GM12878 (cell line): ENCODE data around the gene GGCT. TPM values are rescaled to one million over a fixed set of nuclear protein-coding genes. Genes with fewer than 3 reads are reported as not detected.

Experiments used
- ATAC-seq: fragments of 200-7000 bp; cut with Tn5 transposase; 3 replicates; pipeline ENCODE4 v1.9.1; 2020; ENCODE audit warnings: mild to moderate bottlenecking, moderate library complexity
- BruUV-seq: library from RNA; stranded (reverse); fragments of 400-500 nt; replicated peaks from 2 replicates; lab custom pipeline; 2021; lab: Mats Ljungman, UMichigan
- CTCF ChIA-PET: fragments of 300-600 bp; sonication (Branson Sonifier 250); formaldehyde crosslinking; extraction: SDS; loops from one replicate; lab custom pipeline; 2021; ENCODE audit warnings: inconsistent platforms; lab: Yijun Ruan, JAX
- POLR2A ChIA-PET: fragments of 350-600 bp; formaldehyde crosslinking; extraction: SDS; loops from one replicate; lab custom pipeline; 2021; ENCODE audit warnings: inconsistent platforms; lab: Charles Lee
- RAD21 ChIA-PET: fragments of 300-600 bp; sonication (Branson Sonifier 250); formaldehyde crosslinking; loops from one replicate; lab custom pipeline; 2023; ENCODE audit warnings: antibody characterized with exemption; ENCODE audit not compliant: unreplicated experiment; lab: Charles Lee
- SMC1A ChIA-PET: fragments of 300-600 bp; sonication (Branson Sonifier 250); formaldehyde crosslinking; loops from one replicate; lab custom pipeline; 2023; ENCODE audit not compliant: unreplicated experiment, uncharacterized antibody; lab: Charles Lee
- DNase-seq: peaks from one replicate; pipeline ENCODE4 v3.0.0-alpha.2; 2011; ENCODE audit warnings: low read depth, low spot score
- FAIRE-seq: peaks from 3 replicates; lab custom pipeline; 2011; peaks lifted over from hg19 to GRCh38; lab: Jason Lieb, UNC
- H2AFZ ChIP-seq: 2 replicates; pipeline ENCODE4 v1.6.0; 2011; ENCODE audit warnings: low read depth, low read length, control low read depth; ENCODE audit not compliant: control insufficient read depth
- H3K27ac ChIP-seq: 2 replicates; pipeline ENCODE4 v1.5.1; 2011; ENCODE audit warnings: control low read depth; ENCODE audit not compliant: control insufficient read depth, insufficient read depth
- H3K27me3 ChIP-seq, 2 experiments: replicated peaks in 1 of 2; 2 replicates each; pipeline versions ENCODE4 v1.6.0 to v1.6.1; 2011; ENCODE audit warnings: low read length in 1 of 2; ENCODE audit not compliant: control insufficient read depth in 2 of 2, insufficient read depth in 2 of 2
- H3K36me3 ChIP-seq, 2 experiments: 2 replicates each; pipeline ENCODE4 v1.5.1; 2011; ENCODE audit warnings: low read length in 1 of 2; ENCODE audit not compliant: control insufficient read depth in 2 of 2, insufficient read depth in 2 of 2
- H3K4me1 ChIP-seq: 2 replicates; pipeline ENCODE4 v1.6.1; 2011; ENCODE audit warnings: mild to moderate bottlenecking, low read length, moderate library complexity, mixed read lengths; ENCODE audit not compliant: control insufficient read depth, insufficient read depth
- H3K4me2 ChIP-seq: 2 replicates; pipeline ENCODE4 v1.6.0; 2011; ENCODE audit warnings: control low read depth; ENCODE audit not compliant: control insufficient read depth, insufficient read depth
- H3K4me3 ChIP-seq: fragments of 200-600 bp; sonication (generic); 2 replicates; pipeline ENCODE4 v1.5.1; 2016
- H3K79me2 ChIP-seq: 2 replicates; pipeline ENCODE4 v1.6.0; 2011; ENCODE audit warnings: low read length; ENCODE audit not compliant: control insufficient read depth, insufficient read depth
- H3K9ac ChIP-seq: 2 replicates; pipeline ENCODE4 v1.8.0; 2011; ENCODE audit warnings: low read length, control low read depth, mixed read lengths; ENCODE audit not compliant: control insufficient read depth, insufficient read depth
- H3K9me3 ChIP-seq: replicated peaks from 3 replicates; pipeline ENCODE4 v1.5.1; 2011; ENCODE audit warnings: mild to moderate bottlenecking, low read length; ENCODE audit not compliant: control insufficient read depth, insufficient read depth
- H4K20me1 ChIP-seq: 2 replicates; pipeline ENCODE4 v1.6.0; 2011; ENCODE audit not compliant: control insufficient read depth, insufficient read depth
- DPF2 ChIP-seq: fragments of 450-650 bp; IDR thresholded peaks from 2 replicates; pipeline ENCODE4 v1.6.1; 2017; ENCODE audit warnings: mild to moderate bottlenecking
- EED ChIP-seq: sonication (generic); IDR thresholded peaks from 2 replicates; pipeline ENCODE4 v1.6.1; 2016; ENCODE audit warnings: antibody characterized with exemption, low read depth
- ELK1 ChIP-seq: IDR thresholded peaks from 2 replicates; pipeline ENCODE4 v1.6.1; 2012; ENCODE audit warnings: low read depth, low read length, improper control_type of control experiment
- HCFC1 ChIP-seq: fragments of 150-350 bp; IDR thresholded peaks from 2 replicates; pipeline ENCODE4 v1.6.1; 2014; ENCODE audit warnings: low read length
- HDAC6 ChIP-seq: fragments of 200-600 bp; sonication (generic); IDR thresholded peaks from one replicate; pipeline ENCODE4 v1.8.0; 2017; ENCODE audit warnings: antibody characterized with exemption; ENCODE audit not compliant: unreplicated experiment
- KAT2A ChIP-seq: conservative IDR thresholded peaks from 2 replicates; pipeline ENCODE4 v1.6.1; 2011; ENCODE audit warnings: low read depth, low read length; ENCODE audit not compliant: control insufficient read depth
- MYC ChIP-seq: IDR thresholded peaks from 2 replicates; pipeline ENCODE4 v1.6.1; 2011; ENCODE audit warnings: mild to moderate bottlenecking, low read length, moderate library complexity, inconsistent platforms; ENCODE audit not compliant: insufficient read depth, insufficient replicate concordance, insufficient read length, severe bottlenecking
- PAX8 ChIP-seq: fragments of 450-650 bp; IDR thresholded peaks from 2 replicates; pipeline ENCODE4 v1.6.1; 2017; ENCODE audit warnings: mild to moderate bottlenecking, moderate library complexity
- SIN3A ChIP-seq: IDR thresholded peaks from 2 replicates; pipeline ENCODE4 v1.6.1; 2012; ENCODE audit warnings: low read depth, low read length, improper control_type of control experiment
- SMC3 ChIP-seq: IDR thresholded peaks from 2 replicates; pipeline ENCODE4 v1.6.1; 2011; ENCODE audit warnings: low read length, improper control_type of control experiment, borderline replicate concordance
- SREBF1 ChIP-seq: IDR thresholded peaks from 2 replicates; pipeline ENCODE4 v1.6.1; 2012; ENCODE audit warnings: mild to moderate bottlenecking, low read length
- SUZ12 ChIP-seq: fragments of 200-600 bp; sonication (generic); IDR thresholded peaks from one replicate; pipeline ENCODE4 v1.6.1; 2018; ENCODE audit warnings: antibody characterized with exemption, mild to moderate bottlenecking; ENCODE audit not compliant: unreplicated experiment
- TAF1 ChIP-seq: IDR thresholded peaks from 2 replicates; pipeline ENCODE4 v1.6.1; 2011; ENCODE audit warnings: mild to moderate bottlenecking, low read depth, low read length, borderline replicate concordance
- TCF12 ChIP-seq: IDR thresholded peaks from 2 replicates; pipeline ENCODE4 v1.6.1; 2011; ENCODE audit warnings: low read depth, mild to moderate bottlenecking, low read length
- TCF3 ChIP-seq: IDR thresholded peaks from 2 replicates; pipeline ENCODE4 v1.6.1; 2012; ENCODE audit warnings: low read depth, mild to moderate bottlenecking, low read length, borderline replicate concordance; ENCODE audit not compliant: insufficient read depth
- USF1 ChIP-seq: IDR thresholded peaks from 2 replicates; pipeline ENCODE4 v1.6.1; 2011; ENCODE audit warnings: borderline replicate concordance, low read depth, mild to moderate bottlenecking, moderate library complexity, mixed read lengths, low read length; ENCODE audit not compliant: insufficient read depth; ENCODE audit errors: extremely low read length
- ZBED1 ChIP-seq: IDR thresholded peaks from 2 replicates; pipeline ENCODE4 v1.6.1; 2016; ENCODE audit warnings: borderline replicate concordance
- WGBS: methylation state at CpG from one replicate; pipeline ENCODE4 v1.1.6; 2016; ENCODE audit warnings: low lambda C conversion rate; ENCODE audit not compliant: insufficient replicate concordance, insufficient coverage; ENCODE audit errors: missing lambda C conversion rate; 5-methylcytosine and 5-hydroxymethylcytosine counted together
- in situ Hi-C: fragments of 300-500 bp; cut with MboI; formaldehyde crosslinking; loops from 9 replicates; pipeline ENCODE4 v1.14.3; 2018; ENCODE audit warnings: mixed read lengths
- intact Hi-C: fragments of 100-400 bp; cut with micrococcal nuclease; formaldehyde crosslinking; loops from one replicate; pipeline ENCODE4 v1.14.2; 2022; ENCODE audit not compliant: unreplicated experiment
- polyA plus RNA-seq, 11 experiments: library from polyadenylated mRNA; depleted of rRNA in 4 of 11; unstranded in 6 of 11; stranded (reverse) in 5 of 11; fragments of >200 nt; fragmentation: Nextera tagmentation in 4 of 11; fragmentation: Illumina TruSeq in 1 of 11; extraction: Ambion mirVana in 4 of 11; extraction: Trizol in 1 of 11; gene quantifications; 1 replicate in 1 of 11; 2 replicates in 10 of 11; pipeline versions ENCODE4 v1.2.1 to v1.2.3, GENCODE V29; 2011 to 2016; ENCODE audit warnings: inconsistent platforms in 2 of 11, missing spikeins in 2 of 11, low read depth in 1 of 11
- total RNA-seq, 4 experiments: library from RNA; depleted of rRNA in 3 of 4; stranded (reverse); fragments of >200 nt in 3 of 4; fragmentation: Illumina TruSeq in 1 of 4; extraction: Trizol in 1 of 4; gene quantifications; 2 replicates each; pipeline versions ENCODE4 v1.2.1 to v1.2.3, GENCODE V29; 2013 to 2021

Gene GGCT
- total and polyA plus RNA-seq, 10 of the 15 experiments (the other 5 are each of a cell fraction or from before 2014, with no cell fraction given), result 57.0 to 215 (median 92.3) TPM

- no peak overlapping the region for H2AFZ ChIP-seq
- H3K9ac ChIP-seq, result no peak overlapping the region
- CTCF ChIA-PET, result interaction anchor here (0.6 to 2.4 kb wide), 11 partner anchors 10 to 245 kb away, joined by 3 to 12 read pairs (median 4); no protein-coding TSS in a partner anchor
- ATAC-seq (no peak; the same call in 2 of the 3 replicates), FAIRE-seq (no peak), DNase-seq (no peak)
- intact Hi-C loops (no loop called here), in situ Hi-C loops (no loop called here)
- RAD21 ChIA-PET, result interaction anchor here (0.9 kb wide), 1 partner anchor 43 kb away, joined by 3 read pairs; no protein-coding TSS in a partner anchor
- H4K20me1 ChIP-seq, result no peaks in the 10 kb centered on the region
- no peak overlapping the region for H3K4me3 ChIP-seq
- no peak overlapping the region for H3K4me2 ChIP-seq
- no peaks in the 10 kb centered on the region for H3K79me2 ChIP-seq
- POLR2A ChIA-PET, result interaction anchor here (1.0 kb wide), 1 partner anchor 83 kb away, joined by 3 read pairs; no protein-coding TSS in a partner anchor
- no peak overlapping the region for H3K27ac ChIP-seq
- H3K9me3 ChIP-seq, result no peaks in the 10 kb centered on the region
- peaks cover 10% of the 10 kb centered on the region for H3K4me1 ChIP-seq
- SMC1A ChIA-PET, result interaction anchor here (1.1 to 2.1 kb wide), 6 partner anchors 11 to 246 kb away, joined by 3 to 10 read pairs (median 4); no protein-coding TSS in a partner anchor
- no TSS peak for BruUV-seq
- TF ChIP-seq HDAC6, result no peak
- TF ChIP-seq TCF12, result no peak
- TF ChIP-seq PAX8, result no peak
- TF ChIP-seq SIN3A, result no peak
- TF ChIP-seq TCF3, result no peak
- TF ChIP-seq TAF1, result no peak
- TF ChIP-seq MYC, result no peak
- no peak for TF ChIP-seq DPF2
- TF ChIP-seq USF1, result no peak
- no peak for TF ChIP-seq KAT2A
- no peak for TF ChIP-seq SMC3
- no peak for TF ChIP-seq SUZ12
- TF ChIP-seq ZBED1, result no peak
- TF ChIP-seq SREBF1, result no peak
- TF ChIP-seq EED, result no peak
- TF ChIP-seq ELK1, result no peak
- TF ChIP-seq HCFC1, result no peak
- H3K27me3 ChIP-seq, result no peaks in the 10 kb centered on the region
- H3K36me3 ChIP-seq, result no peaks in the 10 kb centered on the region
- 94% methylated on average over 1 of the region's 1 CpG for WGBS
These were observed 16.9 kb upstream of the GGCT start for GRCh38 chr7:30521532-30521931.
